Upper lobe of left lung (tissue), 6 donors: ENCODE results near the gene TCN2. TPM values are rescaled to one million over a fixed set of nuclear protein-coding genes. Genes with fewer than 3 reads are reported as not detected.
"Not testable (repeated sequence)": the region's sequence is repeated elsewhere in the genome, so short reads cannot be mapped to it uniquely, and the experiment has no call there.

Source experiments
- ATAC-seq, 2 donors: fragments of 200-7000 bp; cut with Tn5 transposase; one replicate each; pipeline ENCODE4 v1.9.1; 2022; ENCODE audit warnings: mild to moderate bottlenecking in 2 of 2, moderate library complexity in 2 of 2; ENCODE audit not compliant: low FRiP score in 2 of 2
- DNase-seq, 2 donors: peaks; one replicate each; pipeline ENCODE4 v3.0.0-alpha.2; 2019 to 2020
- H3K27ac ChIP-seq, 4 donors: fragments of 200-600 bp; sonication (generic); one replicate each; pipeline ENCODE4 v1.5.1; 2016 to 2019
- H3K27me3 ChIP-seq, 4 donors: fragments of 200-600 bp; sonication (generic); one replicate each; pipeline ENCODE4 v1.5.1; 2017 to 2019
- H3K36me3 ChIP-seq, 4 donors: fragments of 200-600 bp; sonication (generic); one replicate each; pipeline ENCODE4 v1.5.1; 2016 to 2019
- H3K4me1 ChIP-seq, 4 donors: fragments of 200-600 bp; sonication (generic); one replicate each; pipeline ENCODE4 v1.5.1; 2018 to 2019
- H3K4me3 ChIP-seq, 4 donors: fragments of 200-600 bp; sonication (generic); one replicate each; pipeline ENCODE4 v1.5.1; 2017 to 2019; ENCODE audit warnings: mild to moderate bottlenecking in 2 of 4, moderate library complexity in 1 of 4
- H3K9me3 ChIP-seq, 4 donors: fragments of 200-600 bp; sonication (generic); one replicate each; pipeline ENCODE4 v1.5.1; 2018 to 2019
- CTCF ChIP-seq, 6 experiments: fragments of 450-650 bp in 4 of 6; fragments of 200-600 bp in 2 of 6; sonication (generic) in 2 of 6; IDR thresholded peaks; one replicate each; pipeline ENCODE4 v1.5.1; 2016 to 2019; ENCODE audit warnings: antibody characterized with exemption in 6 of 6
- EP300 ChIP-seq, 4 donors: sonication (generic); formaldehyde crosslinking; IDR thresholded peaks; one replicate each; pipeline ENCODE4 v1.5.1; 2017; ENCODE audit warnings: antibody characterized with exemption in 4 of 4, control low read depth in 2 of 4
- POLR2A ChIP-seq, 4 donors: fragments of 450-650 bp; IDR thresholded peaks; one replicate each; pipeline ENCODE4 v1.5.1; 2016 to 2017; ENCODE audit warnings: antibody characterized with exemption in 4 of 4, mild to moderate bottlenecking in 2 of 4
- POLR2AphosphoS5 ChIP-seq, 2 donors: sonication (generic); formaldehyde crosslinking; IDR thresholded peaks; one replicate each; pipeline ENCODE4 v1.5.1; 2017; ENCODE audit warnings: antibody characterized with exemption in 2 of 2
- WGBS, 2 donors: methylation state at CpG; one replicate each; pipeline ENCODE4 v1.1.5; 2017 to 2018; 5-methylcytosine and 5-hydroxymethylcytosine counted together
- total RNA-seq, 6 donors: library from RNA; depleted of rRNA in 4 of 6; stranded (reverse); fragments of >200 nt in 4 of 6; gene quantifications; one replicate each; pipeline versions ENCODE4 v1.1.0 to v1.2.1, GENCODE V29; 2016 to 2021
- donor health status: DM: no; HTN: no; CAD: no; lungs with moderate emphysema.
- donor health status: DM: no; HTN: yes; CAD: no; lungs with severe emphysema.

Gene TCN2
- total RNA-seq, 6 donors from 2014 or later: 40.2 to 87.1 (median 60.7) TPM

DNA sequence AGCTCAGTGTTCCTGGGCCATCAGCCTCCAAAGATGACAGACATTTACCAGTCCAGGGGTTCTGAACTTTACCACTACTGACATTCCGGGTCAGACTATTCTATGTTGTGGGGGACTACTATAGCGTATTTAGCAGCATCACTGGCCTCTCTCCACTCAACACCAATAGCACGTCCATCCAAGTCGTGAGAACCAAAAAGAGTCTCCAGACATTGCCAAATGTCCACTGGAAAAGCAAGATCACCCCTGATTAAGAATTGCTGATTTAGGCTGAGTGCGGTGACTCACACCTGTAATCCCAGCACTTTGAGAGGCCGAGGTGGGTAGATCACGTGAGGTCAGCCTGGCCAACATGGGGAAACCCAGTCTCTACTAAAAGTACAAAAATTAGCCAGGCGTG is 20.6 kb upstream of the TCN2 start:
- Histone ChIP-seq H3K27ac (no peak overlapping the region), H3K9me3 (no peaks in the 10 kb centered on the region), H3K4me1 (peaks cover 12 to 18% (median 14%) of the 10 kb centered on the region in 4 donors), H3K27me3 (no peaks in the 10 kb centered on the region), H3K4me3 (no peak overlapping the region), H3K36me3 (peaks cover 31 to 79% (median 77%) of the 10 kb centered on the region in 4 donors)
- 96% methylated on average over 8 of the region's 8 CpGs for WGBS, 2 donors
- TF ChIP-seq POLR2A (IDR thresholded peaks at IDR 0.05): no peak
- TF ChIP-seq EP300 (IDR thresholded peaks at IDR 0.05): no peak
- no peak for TF ChIP-seq CTCF (IDR thresholded peaks at IDR 0.05)
- no peak for TF ChIP-seq POLR2AphosphoS5 (IDR thresholded peaks at IDR 0.05)
- ATAC-seq (no peak), DNase-seq (no peak)

- TF ChIP-seq POLR2AphosphoS5 (IDR thresholded peaks at IDR 0.05) (no peak), EP300 (IDR thresholded peaks at IDR 0.05) (no peak), POLR2A (IDR thresholded peaks at IDR 0.05) (no peak), CTCF (IDR thresholded peaks at IDR 0.05) (no peak)
- H3K27ac ChIP-seq: peak overlapping the region; percentile 77 to 84 (median 82)
- peak overlapping the region; percentile 74 to 96 (median 88) for H3K4me3 ChIP-seq
- peaks cover 16 to 22% (median 18%) of the 10 kb centered on the region in 4 donors for H3K4me1 ChIP-seq
- DNase-seq: no peak
- peaks cover 18 to 31% (median 30%) of the 10 kb centered on the region in 4 donors for H3K36me3 ChIP-seq
- H3K27me3 ChIP-seq: no peaks in the 10 kb centered on the region
- no peaks in the 10 kb centered on the region for H3K9me3 ChIP-seq
- 6 to 7% methylated on average over 14 of the region's 14 CpGs for WGBS, 2 donors
- no peak for ATAC-seq
Observed at GRCh38 chr22:30591191-30591587, 15.8 kb upstream of the TCN2 start.

DNA sequence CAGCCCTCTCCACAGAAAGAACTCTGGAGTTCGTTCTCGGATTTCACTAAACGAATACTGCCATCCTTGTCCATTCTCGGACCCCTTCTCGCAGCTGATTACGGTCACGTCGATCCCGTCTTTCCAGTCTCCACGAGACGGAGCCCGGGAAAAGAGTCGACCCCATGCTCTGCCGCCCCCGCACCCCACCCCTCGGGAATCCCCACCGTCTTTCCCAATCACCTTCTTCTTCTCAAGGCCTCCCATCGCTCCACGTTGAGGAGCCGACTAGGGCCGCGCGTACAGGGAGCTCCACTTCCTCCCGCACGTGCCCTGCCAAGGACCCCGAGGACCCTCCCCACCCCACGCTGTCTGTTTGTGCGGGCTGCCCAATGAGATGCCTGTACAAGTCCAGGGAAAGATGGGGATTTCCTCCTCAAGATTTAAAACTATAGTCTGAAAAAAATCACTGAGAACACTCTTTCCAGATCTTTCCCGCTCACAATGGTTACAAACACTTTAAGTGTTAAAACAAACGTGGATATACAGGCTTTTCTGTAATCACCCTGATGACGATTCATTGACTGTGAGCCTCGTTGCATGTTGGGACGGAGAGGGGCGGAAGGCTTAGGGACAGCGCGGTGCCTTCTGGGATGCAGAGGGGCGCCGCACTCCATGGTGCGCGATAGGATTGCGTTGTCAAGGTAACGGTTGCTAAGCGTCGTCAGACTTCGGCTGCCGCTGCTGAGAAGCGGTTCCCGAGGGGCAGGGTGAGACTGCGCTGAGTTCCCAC is 15.2 kb upstream of the TCN2 start, which contains the start of gene PES1:
Gene PES1 (minus strand): TSS at position 323 of the 772 bp plus-strand sequence. CDS start 77 bp downstream, at position 246.
- peak; percentile 98 to 99 for ATAC-seq
- H3K36me3 ChIP-seq: peaks cover 13 to 25% (median 24%) of the 10 kb centered on the region in 4 donors
- DNase-seq: peak; percentile 95 to 97
- peaks cover 16 to 22% (median 18%) of the 10 kb centered on the region in 4 donors for H3K4me1 ChIP-seq
- WGBS, 2 donors: 0 to 1% methylated on average over 40 to 49 of the region's 49 CpGs
- H3K27ac ChIP-seq: peak within 1 kb of the TSS; percentile 77 to 84 (median 82)
- H3K9me3 ChIP-seq: no peaks in the 10 kb centered on the region
- no peaks in the 10 kb centered on the region for H3K27me3 ChIP-seq
- peak; percentile 59 to 75 for TF ChIP-seq POLR2AphosphoS5 (IDR thresholded peaks at IDR 0.05)
- TF ChIP-seq POLR2A (IDR thresholded peaks at IDR 0.05): peak in 2 of 4 donors; percentile 19 to 47
- no peak for TF ChIP-seq CTCF (IDR thresholded peaks at IDR 0.05)
- no peak for TF ChIP-seq EP300 (IDR thresholded peaks at IDR 0.05)
- peak within 1 kb of the TSS; percentile 74 to 96 (median 88) for H3K4me3 ChIP-seq

DNA sequence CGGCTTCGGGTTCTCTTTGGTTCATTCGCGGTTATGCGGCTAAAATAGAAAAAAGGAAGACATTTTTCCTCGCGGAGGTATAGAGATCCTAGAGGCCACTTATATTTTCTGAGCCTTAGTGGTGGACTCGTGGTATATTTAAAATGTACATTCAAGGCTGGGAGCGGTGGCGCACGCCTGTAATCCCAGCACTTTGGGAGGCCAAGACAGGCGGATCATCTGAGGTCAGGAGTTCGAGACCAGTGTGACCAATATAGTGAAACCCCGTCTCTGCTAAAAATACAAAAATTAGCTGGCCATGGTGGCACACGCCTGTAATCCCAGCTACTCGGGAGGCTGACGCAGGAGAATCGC is 14.6 kb upstream of the TCN2 start:
- Histone ChIP-seq H3K36me3 (peaks cover 7 to 20% (median 18%) of the 10 kb centered on the region in 4 donors), H3K4me3 (peak overlapping the region in 3 of 4 donors; percentile 74 to 96 (median 82)), H3K4me1 (peaks cover 16 to 22% (median 18%) of the 10 kb centered on the region in 4 donors)
- H3K9me3 ChIP-seq, ATAC-seq, H3K27ac ChIP-seq, DNase-seq, H3K27me3 ChIP-seq: not testable (repeated sequence)
- WGBS, 2 donors: 34 to 39% methylated on average over 18 of the region's 18 CpGs

GRCh38 chr22:30596199-30596598 is 10.8 kb upstream of the TCN2 start:
- ATAC-seq (no peak), DNase-seq (no peak)
- H3K4me3 ChIP-seq: no peak overlapping the region

More at GRCh38 chr22:30596199-30596598, 10.8 kb upstream of the TCN2 start:
- H3K27me3 ChIP-seq: no peaks in the 10 kb centered on the region
- no peaks in the 10 kb centered on the region for H3K36me3 ChIP-seq
- TF ChIP-seq EP300 (IDR thresholded peaks at IDR 0.05) (no peak), CTCF (IDR thresholded peaks at IDR 0.05) (no peak), POLR2A (IDR thresholded peaks at IDR 0.05) (no peak), POLR2AphosphoS5 (IDR thresholded peaks at IDR 0.05) (no peak)
- H3K4me1 ChIP-seq: peaks cover 4 to 7% (median 5%) of the 10 kb centered on the region in 4 donors
- WGBS, 2 donors: 48 to 61% methylated on average over 2 of the region's 2 CpGs
- no peak overlapping the region for H3K27ac ChIP-seq
- no peaks in the 10 kb centered on the region for H3K9me3 ChIP-seq
